Measurements from ENCODE around the gene LRP2. TPM values are rescaled to one million over a fixed set of nuclear protein-coding genes. Genes with fewer than 3 reads are reported as not detected.

Gene LRP2
- total and polyA plus RNA-seq, 8 donors, result 2.5 to 34.6 (median 4.0) TPM

GRCh38 chr2:169106134-169106533, 256.2 kb downstream of the LRP2 start:
- DNase-seq (no peak), ATAC-seq (no peak)
- Histone ChIP-seq H3K27ac (peak overlapping the region in 1 of 2 donors; percentile 82), H3K9me3 (no peaks in the 10 kb centered on the region), H3K4me1 (peaks cover 3 to 44% of the 10 kb centered on the region in 2 donors), H3K27me3 (no peaks in the 10 kb centered on the region), H3K4me3 (no peak overlapping the region), H3K36me3 (no peaks in the 10 kb centered on the region)
- intact Hi-C loops (cut with DNase I), result no loop called here
- no peak for TF ChIP-seq CTCF (IDR thresholded peaks at IDR 0.05)

GRCh38 chr2:169105476-169105875, 256.9 kb downstream of the LRP2 start:
- H3K4me3 ChIP-seq, result no peak overlapping the region
- intact Hi-C loops (cut with DNase I), result no loop called here
- TF ChIP-seq CTCF (IDR thresholded peaks at IDR 0.05), result no peak
- no peaks in the 10 kb centered on the region for H3K27me3 ChIP-seq
- H3K36me3 ChIP-seq, result no peaks in the 10 kb centered on the region
- ATAC-seq, result no peak
- peaks cover 3 to 44% of the 10 kb centered on the region in 2 donors for H3K4me1 ChIP-seq
- DNase-seq, result no peak
- peak overlapping the region in 1 of 2 donors; percentile 82 for H3K27ac ChIP-seq
- H3K9me3 ChIP-seq, result no peaks in the 10 kb centered on the region

GRCh38 chr2:169104848-169105247, 257.5 kb downstream of the LRP2 start:
- DNase-seq (no peak), ATAC-seq (no peak)
- H3K36me3 ChIP-seq, result no peaks in the 10 kb centered on the region
- no peak for TF ChIP-seq CTCF (IDR thresholded peaks at IDR 0.05)
- no peaks in the 10 kb centered on the region for H3K27me3 ChIP-seq
- intact Hi-C loops (cut with DNase I), result no loop called here
- peaks cover 3 to 41% of the 10 kb centered on the region in 2 donors for H3K4me1 ChIP-seq
- no peaks in the 10 kb centered on the region for H3K9me3 ChIP-seq
- H3K27ac ChIP-seq, result no peak overlapping the region
- H3K4me3 ChIP-seq, result no peak overlapping the region

GRCh38 chr2:169095621-169096105, 266.7 kb downstream of the LRP2 start:
- peaks cover 8 to 38% of the 10 kb centered on the region in 2 donors for H3K4me1 ChIP-seq
- H3K27me3 ChIP-seq, result no peaks in the 10 kb centered on the region
- no peaks in the 10 kb centered on the region for H3K9me3 ChIP-seq
- H3K27ac ChIP-seq, result peak overlapping the region in 1 of 2 donors; percentile 69
- intact Hi-C loops (cut with DNase I), result no loop called here
- no peak for TF ChIP-seq CTCF (IDR thresholded peaks at IDR 0.05)
- ATAC-seq (peak; percentile 29), DNase-seq (no peak)
- H3K36me3 ChIP-seq, result no peaks in the 10 kb centered on the region
- no peak overlapping the region for H3K4me3 ChIP-seq

- no peak for ATAC-seq
- H3K4me1 ChIP-seq, result peaks cover 8 to 48% of the 10 kb centered on the region in 2 donors
- no peaks in the 10 kb centered on the region for H3K9me3 ChIP-seq
- no peak for TF ChIP-seq CTCF (IDR thresholded peaks at IDR 0.05)
- intact Hi-C loops (cut with DNase I), result no loop called here
- no peak overlapping the region for H3K27ac ChIP-seq
- no peak for DNase-seq
- H3K27me3 ChIP-seq, result no peaks in the 10 kb centered on the region
- no peak overlapping the region for H3K4me3 ChIP-seq
- H3K36me3 ChIP-seq, result no peaks in the 10 kb centered on the region
These were observed 267.7 kb downstream of the LRP2 start for GRCh38 chr2:169094676-169095075.

All from left lung (tissue), 10 donors.